Neural progenitor cell (in vitro differentiated cells): ENCODE measurements around the gene DNAH14.

Experiments used
- EZH2 ChIP-seq: fragments of 200-600 bp; sonication (generic); IDR thresholded peaks from 2 replicates; pipeline ENCODE4 v1.6.1; 2017; ENCODE audit warnings: antibody characterized with exemption, mild to moderate bottlenecking, moderate library complexity
- EZH2phosphoT487 ChIP-seq: fragments of 200-600 bp; sonication (generic); IDR thresholded peaks from 2 replicates; pipeline ENCODE4 v1.6.1; 2017; ENCODE audit warnings: antibody characterized with exemption
- TF ChIP-seq, protein P1 (sequence below): fragments of 200-600 bp; sonication (generic); IDR thresholded peaks from 2 replicates; pipeline ENCODE4 v1.5.1; 2017; ENCODE audit warnings: antibody characterized with exemption, mild to moderate bottlenecking

DNA sequence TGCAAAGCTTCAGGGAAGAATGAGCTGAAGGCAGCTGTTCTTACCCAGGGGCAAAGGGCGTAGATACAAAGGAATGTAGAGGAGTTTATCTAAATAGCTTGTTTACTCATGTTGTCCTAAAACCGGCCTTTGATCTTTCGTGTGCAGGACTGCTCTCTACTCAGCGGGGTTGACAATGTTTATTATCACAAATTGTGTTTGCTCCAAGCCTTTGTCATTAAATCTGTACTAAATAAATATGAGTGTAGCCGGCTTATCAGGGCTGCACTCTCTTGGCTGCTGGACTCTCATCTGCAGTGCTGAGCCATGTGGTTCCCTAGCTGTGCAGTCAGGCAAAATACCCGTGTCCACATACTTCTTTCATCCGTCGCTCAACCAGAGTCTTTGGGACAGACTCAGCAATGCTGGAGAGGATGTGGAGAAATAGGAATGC is 299.4 kb downstream of the DNAH14 start:
- TF ChIP-seq, protein P1, sequence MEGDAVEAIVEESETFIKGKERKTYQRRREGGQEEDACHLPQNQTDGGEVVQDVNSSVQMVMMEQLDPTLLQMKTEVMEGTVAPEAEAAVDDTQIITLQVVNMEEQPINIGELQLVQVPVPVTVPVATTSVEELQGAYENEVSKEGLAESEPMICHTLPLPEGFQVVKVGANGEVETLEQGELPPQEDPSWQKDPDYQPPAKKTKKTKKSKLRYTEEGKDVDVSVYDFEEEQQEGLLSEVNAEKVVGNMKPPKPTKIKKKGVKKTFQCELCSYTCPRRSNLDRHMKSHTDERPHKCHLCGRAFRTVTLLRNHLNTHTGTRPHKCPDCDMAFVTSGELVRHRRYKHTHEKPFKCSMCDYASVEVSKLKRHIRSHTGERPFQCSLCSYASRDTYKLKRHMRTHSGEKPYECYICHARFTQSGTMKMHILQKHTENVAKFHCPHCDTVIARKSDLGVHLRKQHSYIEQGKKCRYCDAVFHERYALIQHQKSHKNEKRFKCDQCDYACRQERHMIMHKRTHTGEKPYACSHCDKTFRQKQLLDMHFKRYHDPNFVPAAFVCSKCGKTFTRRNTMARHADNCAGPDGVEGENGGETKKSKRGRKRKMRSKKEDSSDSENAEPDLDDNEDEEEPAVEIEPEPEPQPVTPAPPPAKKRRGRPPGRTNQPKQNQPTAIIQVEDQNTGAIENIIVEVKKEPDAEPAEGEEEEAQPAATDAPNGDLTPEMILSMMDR, result no peak
- TF ChIP-seq EZH2, result no peak
- TF ChIP-seq EZH2phosphoT487, result no peak
